HG03097 (cell line): Measurements from ENCODE around the gene IGF1R.
"Not testable (repeated sequence)": the region's sequence is repeated elsewhere in the genome, so short reads cannot be mapped to it uniquely, and the experiment has no call there.

Source experiments
- ATAC-seq: cut with Tn5 transposase; IDR thresholded peaks from one replicate; pipeline ENCODE4 v1.9.1; 2021; ENCODE audit not compliant: unreplicated experiment, low FRiP score

Gene IGF1R

GRCh38 chr15:99004998-99005974 is 356.9 kb downstream of the IGF1R start:
- ATAC-seq = not testable (repeated sequence)

DNA sequence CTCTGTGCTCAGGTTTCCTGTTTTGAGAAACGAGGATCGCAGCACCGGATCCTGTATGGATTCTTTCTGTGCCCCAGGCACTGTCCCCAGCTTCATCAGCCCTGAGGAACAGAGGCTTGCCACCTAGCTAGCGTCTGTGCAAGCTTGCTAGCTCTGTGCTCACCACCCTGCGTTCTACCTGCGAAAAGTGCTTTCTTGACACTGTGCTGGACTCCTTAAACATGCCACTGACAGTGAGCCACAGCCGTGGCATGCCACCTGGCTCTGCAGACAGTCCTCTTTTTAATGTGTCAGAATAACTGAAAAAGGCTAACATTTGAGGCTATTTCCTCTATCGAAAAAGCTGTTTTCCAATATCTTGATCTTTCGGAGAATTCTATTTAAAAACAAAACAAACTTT is 357.8 kb downstream of the IGF1R start:
- ATAC-seq = no peak

GRCh38 chr15:99006904-99007495 is 358.7 kb downstream of the IGF1R start:
- ATAC-seq = no peak

- no peak for ATAC-seq
Observed at GRCh38 chr15:99009741-99010330, 361.5 kb downstream of the IGF1R start.

DNA sequence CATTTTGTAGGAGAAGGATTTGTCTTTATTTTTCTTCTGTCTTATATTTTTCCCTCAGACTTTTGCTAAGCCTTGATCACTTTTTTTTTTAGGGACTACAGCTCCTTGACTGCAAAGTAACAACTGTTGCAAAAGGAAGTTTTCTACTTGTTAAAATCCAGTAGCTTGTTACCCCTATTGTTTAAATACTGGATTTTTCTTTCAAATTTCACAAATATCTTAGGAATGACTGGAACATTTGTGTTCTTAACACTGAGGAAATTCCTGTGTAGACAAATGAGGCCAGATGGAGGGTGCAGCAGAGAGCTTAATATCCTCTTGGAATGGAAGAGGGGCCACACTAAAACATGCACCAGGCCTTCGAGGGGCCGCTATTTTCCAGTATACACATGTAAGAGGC is 362.4 kb downstream of the IGF1R start:
- ATAC-seq = no peak
